PC-3 (cell line): ENCODE results near the gene CSMD2.

Experiments
- CTCF ChIP-seq: fragments of 300-600 bp; sonication (generic); conservative IDR thresholded peaks from 2 replicates; pipeline ENCODE4 v1.5.1; 2017; ENCODE audit warnings: antibody characterized with exemption, low read depth, mild to moderate bottlenecking, low read length
- EZH2 ChIP-seq: fragments of 300-600 bp; sonication (generic); IDR thresholded peaks from one replicate; pipeline ENCODE4 v1.6.1; 2017; ENCODE audit warnings: antibody characterized with exemption, mild to moderate bottlenecking, low read length; ENCODE audit not compliant: unreplicated experiment
- EZH2phosphoT487 ChIP-seq: fragments of 300-600 bp; sonication (generic); IDR thresholded peaks from 2 replicates; pipeline ENCODE4 v1.6.1; 2018; ENCODE audit warnings: mild to moderate bottlenecking, antibody characterized with exemption, low read length, borderline replicate concordance

GRCh38 chr1:33849211-33849610 lies 315.8 kb downstream of the CSMD2 start:
- TF ChIP-seq CTCF (no peak), EZH2 (no peak), EZH2phosphoT487 (no peak)
